HFF-Myc (cell line): ENCODE measurements around the gene TMUB1.

Experiments
- DNase-seq: peaks from one replicate; pipeline ENCODE4 v3.0.0-alpha.2; 2011; ENCODE audit warnings: low read depth; ENCODE audit errors: extremely low read depth
- H3K4me3 ChIP-seq: replicated peaks from 2 replicates; pipeline ENCODE4 v1.5.1; 2011; ENCODE audit warnings: low read depth, mild to moderate bottlenecking, control low read depth, low read length
- CTCF ChIP-seq: IDR thresholded peaks from 2 replicates; pipeline ENCODE4 v1.5.1; 2012; ENCODE audit warnings: mild to moderate bottlenecking, low read depth, low read length, control low read depth; ENCODE audit errors: missing control alignments

The TMUB1 gene

GRCh38 chr7:151129117-151129959 lies 46.0 kb upstream of the TMUB1 start:
- TF ChIP-seq CTCF: no peak
- no peak for DNase-seq
- no peak overlapping the region for H3K4me3 ChIP-seq

GRCh38 chr7:151128716-151129115 lies 45.4 kb upstream of the TMUB1 start:
- DNase-seq: no peak
- H3K4me3 ChIP-seq: no peak overlapping the region
- TF ChIP-seq CTCF: no peak

GRCh38 chr7:151128144-151128543 lies 44.9 kb upstream of the TMUB1 start:
- DNase-seq: no peak
- no peak for TF ChIP-seq CTCF
- H3K4me3 ChIP-seq: no peak overlapping the region

GRCh38 chr7:151126491-151127137 lies 43.3 kb upstream of the TMUB1 start:
- DNase-seq: no peak
- TF ChIP-seq CTCF: no peak
- H3K4me3 ChIP-seq: no peak overlapping the region

- no peak for DNase-seq
- TF ChIP-seq CTCF: no peak
- no peak overlapping the region for H3K4me3 ChIP-seq
These were observed 42.7 kb upstream of the TMUB1 start for GRCh38 chr7:151125846-151126481.

- no peak for TF ChIP-seq CTCF
- no peak overlapping the region for H3K4me3 ChIP-seq
- no peak for DNase-seq
These were observed 42.2 kb upstream of the TMUB1 start for GRCh38 chr7:151125470-151125845.
